ENCODE data around the gene ITGB1.

Gene ITGB1

GRCh38 chr10:32955790-32956189 is 2.2 kb downstream of the ITGB1 start:
- DNase-seq (ENCODE audit: low read depth, low spot score): no peak

DNA sequence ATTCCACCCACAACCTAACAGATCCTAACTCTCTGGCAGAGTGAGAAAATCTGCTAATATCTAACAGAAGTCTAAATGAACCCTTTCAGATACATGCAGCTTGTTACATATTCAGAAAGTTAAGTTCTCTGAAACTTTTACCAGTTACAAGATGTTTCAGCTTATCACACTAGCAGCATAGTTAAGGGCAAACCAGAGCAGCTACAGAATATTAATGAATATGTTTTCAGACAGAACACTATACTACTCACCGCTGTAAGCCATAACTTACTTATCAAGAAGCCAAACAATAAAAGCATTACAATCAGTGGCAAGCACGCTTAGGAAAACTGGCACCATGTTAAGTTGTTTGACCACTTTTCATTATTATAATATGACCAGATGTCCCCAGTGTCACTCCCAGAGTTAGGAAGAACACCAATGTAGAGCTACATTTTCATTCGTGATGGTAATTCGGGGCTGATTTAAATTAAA is 2.7 kb downstream of the ITGB1 start:
- no peak for DNase-seq (ENCODE audit: low read depth, low spot score)

GRCh38 chr10:32954545-32955298 is 3.3 kb downstream of the ITGB1 start:
- DNase-seq (ENCODE audit: low read depth, low spot score): no peak

GRCh38 chr10:32954080-32954479 is 4.0 kb downstream of the ITGB1 start:
- no peak for DNase-seq (ENCODE audit: low read depth, low spot score)

GRCh38 chr10:32953277-32953927 is 4.6 kb downstream of the ITGB1 start:
- no peak for DNase-seq (ENCODE audit: low read depth, low spot score)

DNA sequence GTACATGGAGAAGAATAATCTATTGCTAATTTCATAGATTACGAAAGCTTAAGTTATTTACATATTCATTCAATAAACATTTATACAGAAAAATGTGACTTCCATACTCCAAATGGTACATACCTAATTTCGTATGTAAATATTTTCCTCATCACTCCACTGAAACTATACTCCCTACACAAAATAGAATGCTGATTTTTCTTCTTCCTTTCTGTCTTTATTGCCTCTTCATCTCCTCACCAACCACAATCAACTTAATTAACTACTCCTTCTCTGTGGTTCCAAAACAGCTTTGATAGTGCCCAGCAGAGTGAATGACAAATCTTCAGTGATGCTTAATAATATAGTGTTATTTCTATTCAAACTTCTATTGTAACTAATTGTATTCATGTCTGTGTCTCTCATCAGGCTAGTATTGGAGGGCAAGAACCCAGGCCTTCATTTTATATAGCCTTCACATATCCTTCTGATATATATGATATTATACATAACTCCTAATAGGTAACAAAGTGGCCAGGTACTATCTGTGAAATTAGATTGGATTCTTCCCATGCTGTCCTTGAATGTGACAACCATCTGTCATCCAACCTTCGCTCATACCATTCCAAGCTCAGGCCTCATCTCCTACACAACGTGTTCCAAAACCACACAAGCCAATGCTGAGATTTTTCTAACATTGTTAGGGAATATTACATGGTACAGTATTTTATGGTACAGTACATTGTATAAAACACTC is 5.3 kb downstream of the ITGB1 start:
- no peak for DNase-seq (ENCODE audit: low read depth, low spot score)

GRCh38 chr10:32952094-32952493 is 5.9 kb downstream of the ITGB1 start:
- no peak for DNase-seq (ENCODE audit: low read depth, low spot score)

DNA sequence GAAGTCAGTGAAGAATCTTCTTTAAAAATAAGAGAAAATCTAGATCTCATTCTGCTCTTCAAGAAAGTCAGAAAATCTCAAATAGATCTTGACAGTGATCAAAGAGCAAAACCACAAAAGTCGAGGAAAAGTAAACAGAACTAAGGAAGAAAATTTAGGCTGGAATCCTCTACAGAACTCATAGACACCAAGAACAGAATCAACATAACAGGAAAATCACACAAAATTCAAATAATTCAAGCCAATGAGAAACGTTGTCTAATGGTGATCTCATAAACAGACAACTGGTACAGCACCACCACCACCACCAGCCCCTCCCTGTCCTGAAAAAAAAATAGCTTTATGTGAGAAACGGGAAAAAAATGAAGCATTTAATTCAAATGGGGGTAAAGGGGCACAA is 6.9 kb downstream of the ITGB1 start:
- no peak for DNase-seq (ENCODE audit: low read depth, low spot score)

DNA sequence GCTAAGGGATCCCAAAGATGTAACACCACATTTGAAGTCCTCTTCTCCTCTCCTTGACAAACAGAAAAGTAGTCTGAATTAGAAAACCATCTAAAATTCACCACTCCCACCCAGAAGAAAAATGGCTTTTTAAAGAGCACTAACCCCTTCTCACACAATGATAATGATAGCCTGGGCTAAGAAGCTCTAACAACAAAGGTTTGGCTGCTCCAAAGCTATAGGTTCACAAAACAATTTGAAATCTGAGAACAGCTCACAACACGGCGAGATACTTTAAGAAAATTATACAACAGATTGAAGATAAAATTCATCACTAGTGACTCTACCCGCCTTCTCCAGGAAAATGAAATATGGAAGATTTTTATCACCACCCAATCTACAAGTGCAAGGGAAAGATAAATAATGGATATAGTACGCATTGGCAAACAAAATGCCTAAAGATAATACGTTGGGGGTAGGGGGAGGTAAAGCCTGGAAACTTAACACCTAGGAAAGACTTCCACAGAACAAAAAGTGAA is 7.4 kb downstream of the ITGB1 start:
- DNase-seq (ENCODE audit: low read depth, low spot score): no peak

DNA sequence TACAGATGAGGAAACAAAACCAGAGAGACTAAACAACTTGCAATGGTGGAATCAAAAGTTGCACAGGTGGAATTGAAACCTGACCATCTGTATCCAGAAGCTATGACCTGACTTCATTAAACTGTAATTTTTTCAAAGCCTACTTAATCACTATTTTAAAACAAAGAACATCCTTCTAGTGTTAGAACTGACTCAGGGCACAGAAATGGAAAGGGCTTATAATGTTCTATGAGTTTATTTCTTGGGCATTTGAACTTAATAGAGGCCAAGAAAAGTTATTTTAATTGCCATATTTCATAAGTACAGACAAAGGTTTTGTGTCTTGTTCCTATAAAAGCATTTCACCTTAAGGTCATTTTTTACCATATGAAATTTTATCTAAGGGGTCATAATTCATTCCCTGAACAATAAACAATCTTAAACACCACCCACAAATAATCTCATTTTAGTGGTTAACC is 8.8 kb downstream of the ITGB1 start:
- no peak for DNase-seq (ENCODE audit: low read depth, low spot score)

- DNase-seq (ENCODE audit: low read depth, low spot score): no peak
Measured at GRCh38 chr10:32948451-32948850, 9.6 kb downstream of the ITGB1 start.

GRCh38 chr10:32947586-32947985 is 10.4 kb downstream of the ITGB1 start:
- no peak for DNase-seq (ENCODE audit: low read depth, low spot score)

- DNase-seq (ENCODE audit: low read depth, low spot score): no peak
Measured at GRCh38 chr10:32946108-32946507, 11.9 kb downstream of the ITGB1 start.

DNA sequence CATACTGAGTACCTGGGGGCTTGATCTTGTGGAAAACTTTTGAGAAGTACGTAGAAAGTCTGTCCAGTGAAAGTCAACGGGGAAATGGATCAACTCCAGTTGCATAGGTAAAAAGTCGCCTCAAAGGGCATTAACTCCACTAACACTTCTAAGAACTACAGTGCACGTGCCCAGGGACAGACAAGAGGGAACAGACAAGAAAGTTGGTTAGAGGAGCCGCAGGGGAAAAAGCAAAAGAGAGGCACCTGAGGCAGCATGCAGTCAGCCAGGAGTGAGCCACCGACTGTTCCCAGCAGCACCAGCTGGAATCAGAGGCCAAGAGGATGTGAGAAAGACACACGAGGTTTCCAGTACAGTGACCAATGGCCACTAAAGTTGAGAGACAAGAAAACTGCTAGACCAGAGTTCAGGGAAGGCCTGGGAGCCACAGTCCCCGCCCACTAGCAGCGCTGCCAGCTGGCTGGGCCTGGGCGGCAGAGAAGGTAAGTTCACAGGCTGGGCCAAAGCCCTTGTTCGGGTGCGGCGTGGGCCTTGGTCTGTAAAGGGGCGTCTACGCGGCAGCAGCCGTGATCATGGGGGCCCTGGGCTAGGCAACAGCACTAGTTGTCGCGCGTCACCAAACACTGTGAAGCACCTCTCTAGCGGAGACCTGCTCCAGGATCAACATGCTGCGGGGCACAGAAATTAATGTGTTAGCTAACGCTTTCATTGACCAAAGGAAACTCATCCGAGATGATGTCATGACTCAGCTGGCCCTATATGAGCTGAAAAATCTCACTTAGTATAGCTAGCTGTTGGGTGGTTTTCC is 14.0 kb downstream of the ITGB1 start:
- DNase-seq (ENCODE audit: low read depth, low spot score): no peak

DNA sequence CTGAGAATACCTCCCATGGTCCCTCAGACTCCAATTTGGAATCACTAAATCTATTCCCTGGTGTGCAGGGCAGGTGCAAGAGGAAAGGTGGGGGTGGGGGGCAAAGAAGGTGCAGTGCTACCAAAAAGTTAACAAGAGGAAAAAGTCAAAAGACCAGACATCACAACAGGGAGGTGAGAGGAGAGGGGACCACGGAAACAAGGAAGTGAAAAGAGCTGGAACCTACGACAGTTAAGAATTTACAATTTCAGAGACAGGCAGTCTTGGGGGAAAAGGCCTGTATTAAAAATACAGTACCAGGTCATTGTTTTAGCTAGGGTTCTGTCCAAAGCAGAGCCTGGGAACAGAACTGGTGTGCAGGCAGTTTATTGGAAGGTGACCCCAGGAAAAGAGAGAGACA is 14.6 kb downstream of the ITGB1 start:
- no peak for DNase-seq (ENCODE audit: low read depth, low spot score)

- DNase-seq (ENCODE audit: low read depth, low spot score): no peak
Measured at GRCh38 chr10:32942081-32942480, 15.9 kb downstream of the ITGB1 start.

DNA sequence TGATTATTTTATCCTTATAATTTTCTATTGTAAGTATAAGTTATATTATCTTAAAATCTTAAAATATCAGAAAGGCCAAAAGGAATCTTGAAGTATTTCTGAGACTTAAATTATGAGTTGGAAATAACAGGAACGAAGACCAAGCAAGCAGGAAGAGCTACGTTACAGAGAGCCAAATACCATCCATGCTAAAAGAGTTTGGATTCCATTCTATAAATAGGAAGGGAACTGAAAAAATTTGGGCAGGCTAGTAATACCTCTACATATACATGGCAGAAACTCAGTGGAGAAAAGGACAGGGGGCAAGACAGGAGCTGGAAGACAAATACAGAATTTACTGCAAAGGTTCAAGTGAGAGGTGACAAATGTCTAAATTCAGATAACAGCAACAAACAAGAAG is 16.7 kb downstream of the ITGB1 start:
- DNase-seq (ENCODE audit: low read depth, low spot score): no peak

GRCh38 chr10:32940321-32941301 is 17.4 kb downstream of the ITGB1 start:
- DNase-seq (ENCODE audit: low read depth, low spot score): no peak

GRCh38 chr10:32939296-32940111 is 18.5 kb downstream of the ITGB1 start:
- DNase-seq (ENCODE audit: low read depth, low spot score): no peak

Measured in activated naive CD8-positive, alpha-beta T cell treated with anti-CD3 and anti-CD28 coated beads, Interleukin-2, amount 50 U/mL, for 16 hours (primary cell).